ENCODE results near the gene TMEM165. TPM values are rescaled to one million over a fixed set of nuclear protein-coding genes. Genes with fewer than 3 reads are reported as not detected.

Gene TMEM165
- total and polyA plus RNA-seq, 2 donors (not counting 3 experiments of a cell fraction or from before 2014, with no cell fraction given): 144 to 177 TPM

DNA sequence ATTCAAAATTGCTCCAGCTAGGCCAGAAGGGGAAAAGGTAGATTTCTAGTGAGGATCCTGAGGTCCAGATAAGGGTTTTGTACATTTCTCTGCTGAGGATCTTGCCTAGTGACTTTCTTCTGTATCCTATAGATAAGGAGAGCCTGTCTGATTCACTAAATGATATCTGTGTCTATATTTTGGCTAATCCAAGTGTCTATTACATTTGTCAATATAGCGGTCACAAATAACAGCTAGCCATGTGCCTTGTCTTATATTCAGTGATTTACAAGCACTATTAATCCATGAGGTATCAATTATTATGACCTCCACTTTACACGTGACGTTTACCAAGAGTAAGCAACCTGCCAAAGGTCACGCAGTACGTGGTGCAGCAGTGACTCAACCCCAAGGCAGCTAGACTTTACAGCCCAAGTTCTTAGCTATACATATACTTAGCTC is 41.6 kb downstream of the TMEM165 start:
- DNase-seq (ENCODE audit: low read depth, low spot score): peak; percentile 12
- Histone ChIP-seq H3K27ac (ENCODE audit: insufficient read depth, low read depth, low read length) (no peak overlapping the region), H3K79me2 (ENCODE audit: control insufficient read depth, insufficient read depth, low read length) (no peaks in the 10 kb centered on the region), H3K9me1 (replicated peaks; ENCODE audit: control insufficient read depth, extremely low read depth, insufficient read depth, low read length) (no peaks in the 10 kb centered on the region), H4K20me1 (replicated peaks; ENCODE audit: control insufficient read depth, extremely low read depth, insufficient read depth, low read length) (no peaks in the 10 kb centered on the region), H3K27me3 (ENCODE audit: control insufficient read depth in 2 of 2, insufficient read depth in 2 of 2, low read length in 2 of 2) (no peaks in the 10 kb centered on the region), H2AFZ (ENCODE audit: low read depth, low read length) (no peak overlapping the region), H3K4me3 (replicated peaks in 1 of 3; ENCODE audit: insufficient read depth in 1 of 3, low read depth in 1 of 3, low read length in 3 of 3) (no peak overlapping the region), H3K9me3 (replicated peaks; ENCODE audit: control insufficient read depth, insufficient read depth, low read length) (no peaks in the 10 kb centered on the region), H3K9ac (replicated peaks; ENCODE audit: extremely low read depth, insufficient read depth, low read length) (no peak overlapping the region), H3K36me3 (ENCODE audit: control insufficient read depth in 2 of 2, extremely low read depth in 1 of 2, insufficient read depth in 2 of 2, low read length in 2 of 2) (peaks cover 2 to 17% of the 10 kb centered on the region in 2 experiments), H3K4me1 (ENCODE audit: control insufficient read depth, extremely low read depth, insufficient read depth, low read length) (peaks cover 13% of the 10 kb centered on the region), H3K4me2 (ENCODE audit: insufficient read depth, low read length) (no peak overlapping the region)
- CTCF ChIA-PET: interaction anchor here (1.0 to 3.3 kb wide), 8 partner anchors 8 to 466 kb away, joined by 3 to 14 read pairs (median 4); partner anchors contain the start of gene SRD5A3
- intact Hi-C loops (cut with micrococcal nuclease) (loop anchor here (10.0 kb wide), 1 partner anchor 463 kb away; no protein-coding TSS in a partner anchor), dilution Hi-C loops (cut with MboI; ENCODE audit: extremely low pct_ligation_motif_present, low sequenced_read_pairs) (no loop called here)
- POLR2A ChIA-PET: no interaction called here
- TF ChIP-seq MYC (IDR thresholded peaks at IDR 0.05; ENCODE audit: low read depth, low read length) (no peak), GATA2 (IDR thresholded peaks at IDR 0.05; ENCODE audit: insufficient read depth, insufficient read length, low read depth, low read length) (no peak), JUN (IDR thresholded peaks at IDR 0.05; ENCODE audit: borderline replicate concordance, insufficient read depth, insufficient read length, low read depth) (no peak)
- no peak for FAIRE-seq
- no TSS peak for BruUV-seq (replicated peaks)

DNA sequence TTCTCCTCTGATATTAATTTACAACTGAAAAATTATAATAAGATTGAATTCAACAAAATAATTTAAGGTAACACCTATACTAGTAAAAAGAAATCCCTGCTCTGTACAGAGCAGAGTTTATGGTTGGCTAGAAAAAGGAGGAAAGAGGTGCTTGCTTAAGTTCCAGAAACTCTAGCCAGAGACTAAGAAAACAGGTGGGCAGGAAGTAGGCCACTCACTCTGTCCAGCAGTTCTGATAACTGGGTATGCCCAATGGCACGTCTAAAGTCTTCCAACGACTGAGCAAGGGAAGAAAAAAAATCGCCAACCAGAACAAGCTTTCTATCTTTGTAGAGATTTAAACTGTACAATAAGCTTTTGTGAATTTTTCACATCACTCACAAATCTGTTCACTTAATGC is 42.1 kb downstream of the TMEM165 start:
- FAIRE-seq: no peak
- H3K4me1 ChIP-seq (ENCODE audit: control insufficient read depth, extremely low read depth, insufficient read depth, low read length): peaks cover 13% of the 10 kb centered on the region
- CTCF ChIA-PET: interaction anchor here (1.0 to 3.3 kb wide), 6 partner anchors 8 to 428 kb away, joined by 3 to 14 read pairs (median 3); partner anchors contain the start of gene SRD5A3
- no peak overlapping the region for H3K4me2 ChIP-seq (ENCODE audit: insufficient read depth, low read length)
- peaks cover 2 to 13% of the 10 kb centered on the region in 2 experiments for H3K36me3 ChIP-seq (ENCODE audit: control insufficient read depth in 2 of 2, extremely low read depth in 1 of 2, insufficient read depth in 2 of 2, low read length in 2 of 2)
- H3K9ac ChIP-seq (replicated peaks; ENCODE audit: extremely low read depth, insufficient read depth, low read length): no peak overlapping the region
- dilution Hi-C loops (cut with MboI; ENCODE audit: extremely low pct_ligation_motif_present, low sequenced_read_pairs) (no loop called here), intact Hi-C loops (cut with micrococcal nuclease) (loop anchor here (10.0 kb wide), 1 partner anchor 463 kb away; no protein-coding TSS in a partner anchor)
- BruUV-seq (replicated peaks): no TSS peak
- no peaks in the 10 kb centered on the region for H3K27me3 ChIP-seq (ENCODE audit: control insufficient read depth in 2 of 2, insufficient read depth in 2 of 2, low read length in 2 of 2)
- H2AFZ ChIP-seq (ENCODE audit: low read depth, low read length): no peak overlapping the region
- H3K79me2 ChIP-seq (ENCODE audit: control insufficient read depth, insufficient read depth, low read length): no peaks in the 10 kb centered on the region
- no peak overlapping the region for H3K27ac ChIP-seq (ENCODE audit: insufficient read depth, low read depth, low read length)
- H3K4me3 ChIP-seq (replicated peaks in 1 of 3; ENCODE audit: insufficient read depth in 1 of 3, low read depth in 1 of 3, low read length in 3 of 3): no peak overlapping the region
- TF ChIP-seq, protein P1, sequence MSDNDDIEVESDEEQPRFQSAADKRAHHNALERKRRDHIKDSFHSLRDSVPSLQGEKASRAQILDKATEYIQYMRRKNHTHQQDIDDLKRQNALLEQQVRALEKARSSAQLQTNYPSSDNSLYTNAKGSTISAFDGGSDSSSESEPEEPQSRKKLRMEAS (IDR thresholded peaks at IDR 0.05; ENCODE audit: insufficient read depth, insufficient read length): no peak
- TF ChIP-seq MYC (IDR thresholded peaks at IDR 0.05; ENCODE audit: low read depth, low read length): no peak
- TF ChIP-seq GATA2 (IDR thresholded peaks at IDR 0.05; ENCODE audit: insufficient read depth, insufficient read length, low read depth, low read length): no peak
- no peak for TF ChIP-seq FOS (IDR thresholded peaks at IDR 0.05; ENCODE audit: borderline replicate concordance, insufficient read depth, low read length)
- no peak for TF ChIP-seq POLR2AphosphoS5 (IDR thresholded peaks at IDR 0.05; ENCODE audit: insufficient read depth, low read depth, low read length)
- no peak for TF ChIP-seq POLR2A (IDR thresholded peaks at IDR 0.05; ENCODE audit: low read depth, low read length)
- TF ChIP-seq, protein P2, sequence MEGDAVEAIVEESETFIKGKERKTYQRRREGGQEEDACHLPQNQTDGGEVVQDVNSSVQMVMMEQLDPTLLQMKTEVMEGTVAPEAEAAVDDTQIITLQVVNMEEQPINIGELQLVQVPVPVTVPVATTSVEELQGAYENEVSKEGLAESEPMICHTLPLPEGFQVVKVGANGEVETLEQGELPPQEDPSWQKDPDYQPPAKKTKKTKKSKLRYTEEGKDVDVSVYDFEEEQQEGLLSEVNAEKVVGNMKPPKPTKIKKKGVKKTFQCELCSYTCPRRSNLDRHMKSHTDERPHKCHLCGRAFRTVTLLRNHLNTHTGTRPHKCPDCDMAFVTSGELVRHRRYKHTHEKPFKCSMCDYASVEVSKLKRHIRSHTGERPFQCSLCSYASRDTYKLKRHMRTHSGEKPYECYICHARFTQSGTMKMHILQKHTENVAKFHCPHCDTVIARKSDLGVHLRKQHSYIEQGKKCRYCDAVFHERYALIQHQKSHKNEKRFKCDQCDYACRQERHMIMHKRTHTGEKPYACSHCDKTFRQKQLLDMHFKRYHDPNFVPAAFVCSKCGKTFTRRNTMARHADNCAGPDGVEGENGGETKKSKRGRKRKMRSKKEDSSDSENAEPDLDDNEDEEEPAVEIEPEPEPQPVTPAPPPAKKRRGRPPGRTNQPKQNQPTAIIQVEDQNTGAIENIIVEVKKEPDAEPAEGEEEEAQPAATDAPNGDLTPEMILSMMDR (IDR thresholded peaks at IDR 0.05; ENCODE audit: extremely low read depth in 1 of 2, insufficient read depth in 1 of 2, low read depth in 1 of 2, low read length in 2 of 2): no peak
- TF ChIP-seq JUN (IDR thresholded peaks at IDR 0.05; ENCODE audit: borderline replicate concordance, insufficient read depth, insufficient read length, low read depth): no peak
- no peak for TF ChIP-seq EZH2 (IDR thresholded peaks at IDR 0.05; ENCODE audit: borderline replicate concordance, low read depth, low read length, severe bottlenecking)
- H4K20me1 ChIP-seq (replicated peaks; ENCODE audit: control insufficient read depth, extremely low read depth, insufficient read depth, low read length): no peaks in the 10 kb centered on the region
- DNase-seq (ENCODE audit: low read depth, low spot score): no peak
- POLR2A ChIA-PET: no interaction called here
- H3K9me1 ChIP-seq (replicated peaks; ENCODE audit: control insufficient read depth, extremely low read depth, insufficient read depth, low read length): no peaks in the 10 kb centered on the region
- no peaks in the 10 kb centered on the region for H3K9me3 ChIP-seq (replicated peaks; ENCODE audit: control insufficient read depth, insufficient read depth, low read length)

Measured in endothelial cell of umbilical vein (primary cell).